K562 (cell line): ENCODE data around the gene AFG1L. TPM values are rescaled to one million over a fixed set of nuclear protein-coding genes. Genes with fewer than 3 reads are reported as not detected.

Source experiments
- ESRRB ChIP-seq: fragments of 250-450 bp; sonication (Bioruptor Pico); IDR thresholded peaks from 2 replicates; pipeline ENCODE4 v1.5.0; 2020; ENCODE audit warnings: mild to moderate bottlenecking, moderate library complexity, borderline replicate concordance
- HCFC1 ChIP-seq: IDR thresholded peaks from 2 replicates; pipeline ENCODE4 v1.6.1; 2012; ENCODE audit warnings: low read depth, low read length, improper control_type of control experiment
- HSF4 ChIP-seq: fragments of 250-450 bp; sonication (Bioruptor Pico); IDR thresholded peaks from 2 replicates; pipeline ENCODE4 v2.1.2; 2022; ENCODE audit warnings: mild to moderate bottlenecking, moderate library complexity, borderline replicate concordance
- POLR2B ChIP-seq: fragments of 450-650 bp; IDR thresholded peaks from 2 replicates; pipeline ENCODE4 v1.6.1; 2018; ENCODE audit warnings: low read depth; ENCODE audit not compliant: partially characterized antibody
- POLR3A ChIP-seq: IDR thresholded peaks from 2 replicates; pipeline ENCODE4 v1.6.1; 2011; ENCODE audit warnings: borderline replicate concordance, mild to moderate bottlenecking, moderate library complexity; ENCODE audit not compliant: insufficient read length, insufficient read depth; ENCODE audit errors: extremely low read depth
- STAT5A ChIP-seq: IDR thresholded peaks from 2 replicates; pipeline ENCODE4 v1.6.1; 2012; ENCODE audit warnings: low read length, inconsistent platforms, borderline replicate concordance
- ZNF165 ChIP-seq: fragments of 250-450 bp; sonication (Bioruptor Pico); IDR thresholded peaks from 2 replicates; pipeline ENCODE4 v1.4.0; 2020; ENCODE audit warnings: borderline replicate concordance
- ZNF311 ChIP-seq: fragments of 250-450 bp; sonication (Bioruptor Pico); IDR thresholded peaks from 2 replicates; pipeline ENCODE4 v1.4.0; 2020; ENCODE audit warnings: mild to moderate bottlenecking, moderate library complexity
- ZNF707 ChIP-seq: fragments of 250-450 bp; sonication (Bioruptor Pico); conservative IDR thresholded peaks from 2 replicates; pipeline ENCODE4 v1.8.0; 2022; ENCODE audit warnings: inconsistent platforms, mild to moderate bottlenecking, moderate library complexity
- polyA plus RNA-seq, 8 experiments: library from polyadenylated mRNA; depleted of rRNA in 4 of 8; stranded (reverse) in 5 of 8; unstranded in 3 of 8; fragments of >200 nt; fragmentation: Nextera tagmentation in 2 of 8; fragmentation: Illumina TruSeq in 1 of 8; extraction: Ambion mirVana in 2 of 8; extraction: Trizol in 1 of 8; gene quantifications; 2 replicates each; pipeline versions ENCODE4 v1.2.1 to v1.2.3, GENCODE V29; 2011 to 2014; ENCODE audit warnings: inconsistent platforms in 1 of 8, missing spikeins in 1 of 8
- total RNA-seq, 7 experiments: library from RNA; depleted of rRNA in 6 of 7; stranded (reverse); fragments of >200 nt in 6 of 7; fragmentation: Illumina TruSeq in 2 of 7; extraction: Trizol in 2 of 7; gene quantifications; 2 replicates each; pipeline versions ENCODE4 v1.2.1 to v1.2.3, GENCODE V29; 2011 to 2021; ENCODE audit warnings: low replicate concordance in 1 of 7
- TF ChIP-seq, protein P1 (sequence below), 2 experiments: fragments of 450-650 bp; formaldehyde crosslinking in 1 of 2; IDR thresholded peaks; 2 replicates each; pipeline versions ENCODE4 v1.4.0 to v1.6.1; 2014 to 2020; ENCODE audit warnings: mild to moderate bottlenecking in 2 of 2, borderline replicate concordance in 1 of 2, low read depth in 1 of 2
- TF ChIP-seq, protein P2 (sequence below), 2 experiments: fragments of 450-650 bp; IDR thresholded peaks; 2 replicates each; pipeline ENCODE4 v1.6.1; 2016
- TF ChIP-seq, protein P3 (sequence below), 2 experiments: fragments of 450-650 bp; IDR thresholded peaks; 2 replicates each; pipeline ENCODE4 v1.6.1; 2018; ENCODE audit warnings: mild to moderate bottlenecking in 2 of 2, low read depth in 1 of 2; ENCODE audit not compliant: partially characterized antibody in 2 of 2

Gene AFG1L
- total and polyA plus RNA-seq, 9 of the 15 experiments (the other 6 are each of a cell fraction or from before 2014, with no cell fraction given) = 2.2 to 15.5 (median 5.8) TPM

DNA sequence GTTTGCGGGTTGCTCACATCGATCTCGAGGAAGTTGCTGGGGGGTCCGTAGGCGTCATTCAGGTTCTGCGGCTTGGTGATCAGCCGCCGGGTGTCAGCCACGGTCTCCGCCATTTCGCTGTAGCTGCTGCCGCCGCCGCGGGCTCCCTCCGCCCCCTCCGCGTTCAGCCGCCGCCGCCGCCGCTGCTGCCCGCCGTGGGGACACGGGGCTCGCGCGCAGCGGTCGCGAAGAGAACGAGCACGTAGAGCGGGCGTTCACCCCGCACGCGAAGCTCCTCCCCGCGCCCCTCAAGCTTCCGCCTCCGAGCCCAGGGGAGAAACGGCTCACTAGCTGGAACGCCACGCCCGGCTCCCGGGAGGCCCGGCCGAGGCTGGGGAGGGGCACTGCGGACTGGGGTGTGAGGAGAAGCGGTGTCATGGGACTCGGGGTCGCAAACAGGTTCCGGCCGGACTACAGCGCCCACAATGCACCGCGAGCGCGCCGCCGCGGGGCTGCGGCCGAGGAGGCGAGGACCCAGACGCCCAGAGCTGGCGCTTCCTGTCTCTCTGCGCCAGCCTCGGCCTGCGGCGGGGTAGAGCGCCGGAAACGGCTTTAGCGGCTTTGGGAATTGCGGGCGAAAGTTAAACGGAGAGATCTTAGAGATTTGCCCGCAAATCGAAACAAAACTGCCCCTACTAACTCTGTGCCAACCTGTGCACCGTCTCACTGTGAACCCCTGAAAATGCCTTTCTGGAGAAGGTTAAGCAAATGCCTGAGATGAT lies 33.9 kb upstream of the AFG1L start, which contains the start of gene SNX3 (continued):
- TF ChIP-seq, protein P1, sequence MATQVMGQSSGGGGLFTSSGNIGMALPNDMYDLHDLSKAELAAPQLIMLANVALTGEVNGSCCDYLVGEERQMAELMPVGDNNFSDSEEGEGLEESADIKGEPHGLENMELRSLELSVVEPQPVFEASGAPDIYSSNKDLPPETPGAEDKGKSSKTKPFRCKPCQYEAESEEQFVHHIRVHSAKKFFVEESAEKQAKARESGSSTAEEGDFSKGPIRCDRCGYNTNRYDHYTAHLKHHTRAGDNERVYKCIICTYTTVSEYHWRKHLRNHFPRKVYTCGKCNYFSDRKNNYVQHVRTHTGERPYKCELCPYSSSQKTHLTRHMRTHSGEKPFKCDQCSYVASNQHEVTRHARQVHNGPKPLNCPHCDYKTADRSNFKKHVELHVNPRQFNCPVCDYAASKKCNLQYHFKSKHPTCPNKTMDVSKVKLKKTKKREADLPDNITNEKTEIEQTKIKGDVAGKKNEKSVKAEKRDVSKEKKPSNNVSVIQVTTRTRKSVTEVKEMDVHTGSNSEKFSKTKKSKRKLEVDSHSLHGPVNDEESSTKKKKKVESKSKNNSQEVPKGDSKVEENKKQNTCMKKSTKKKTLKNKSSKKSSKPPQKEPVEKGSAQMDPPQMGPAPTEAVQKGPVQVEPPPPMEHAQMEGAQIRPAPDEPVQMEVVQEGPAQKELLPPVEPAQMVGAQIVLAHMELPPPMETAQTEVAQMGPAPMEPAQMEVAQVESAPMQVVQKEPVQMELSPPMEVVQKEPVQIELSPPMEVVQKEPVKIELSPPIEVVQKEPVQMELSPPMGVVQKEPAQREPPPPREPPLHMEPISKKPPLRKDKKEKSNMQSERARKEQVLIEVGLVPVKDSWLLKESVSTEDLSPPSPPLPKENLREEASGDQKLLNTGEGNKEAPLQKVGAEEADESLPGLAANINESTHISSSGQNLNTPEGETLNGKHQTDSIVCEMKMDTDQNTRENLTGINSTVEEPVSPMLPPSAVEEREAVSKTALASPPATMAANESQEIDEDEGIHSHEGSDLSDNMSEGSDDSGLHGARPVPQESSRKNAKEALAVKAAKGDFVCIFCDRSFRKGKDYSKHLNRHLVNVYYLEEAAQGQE (IDR thresholded peaks at IDR 0.05; ENCODE audit: borderline replicate concordance) = peak; percentile 85
- TF ChIP-seq, protein P1 (CRISPR knock-in tag; IDR thresholded peaks at IDR 0.05; ENCODE audit: low read depth) = peak; percentile 55; the same call in 1 of the 2 replicates
- TF ChIP-seq ZNF707 (CRISPR knock-in tag) (no peak), ZNF165 (CRISPR knock-in tag) (no peak), ESRRB (CRISPR knock-in tag) (no peak), HSF4 (CRISPR knock-in tag) (no peak), ZNF311 (CRISPR knock-in tag) (no peak), POLR3A (no peak), POLR2B (peak; percentile 80), HCFC1 (peak; percentile 91), STAT5A (no peak; the same call in 1 of the 2 replicates)
- TF ChIP-seq, protein P2, sequence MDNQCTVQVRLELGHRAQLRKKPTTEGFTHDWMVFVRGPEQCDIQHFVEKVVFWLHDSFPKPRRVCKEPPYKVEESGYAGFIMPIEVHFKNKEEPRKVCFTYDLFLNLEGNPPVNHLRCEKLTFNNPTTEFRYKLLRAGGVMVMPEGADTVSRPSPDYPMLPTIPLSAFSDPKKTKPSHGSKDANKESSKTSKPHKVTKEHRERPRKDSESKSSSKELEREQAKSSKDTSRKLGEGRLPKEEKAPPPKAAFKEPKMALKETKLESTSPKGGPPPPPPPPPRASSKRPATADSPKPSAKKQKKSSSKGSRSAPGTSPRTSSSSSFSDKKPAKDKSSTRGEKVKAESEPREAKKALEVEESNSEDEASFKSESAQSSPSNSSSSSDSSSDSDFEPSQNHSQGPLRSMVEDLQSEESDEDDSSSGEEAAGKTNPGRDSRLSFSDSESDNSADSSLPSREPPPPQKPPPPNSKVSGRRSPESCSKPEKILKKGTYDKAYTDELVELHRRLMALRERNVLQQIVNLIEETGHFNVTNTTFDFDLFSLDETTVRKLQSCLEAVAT (IDR thresholded peaks at IDR 0.05) = no peak
- TF ChIP-seq, protein P3, sequence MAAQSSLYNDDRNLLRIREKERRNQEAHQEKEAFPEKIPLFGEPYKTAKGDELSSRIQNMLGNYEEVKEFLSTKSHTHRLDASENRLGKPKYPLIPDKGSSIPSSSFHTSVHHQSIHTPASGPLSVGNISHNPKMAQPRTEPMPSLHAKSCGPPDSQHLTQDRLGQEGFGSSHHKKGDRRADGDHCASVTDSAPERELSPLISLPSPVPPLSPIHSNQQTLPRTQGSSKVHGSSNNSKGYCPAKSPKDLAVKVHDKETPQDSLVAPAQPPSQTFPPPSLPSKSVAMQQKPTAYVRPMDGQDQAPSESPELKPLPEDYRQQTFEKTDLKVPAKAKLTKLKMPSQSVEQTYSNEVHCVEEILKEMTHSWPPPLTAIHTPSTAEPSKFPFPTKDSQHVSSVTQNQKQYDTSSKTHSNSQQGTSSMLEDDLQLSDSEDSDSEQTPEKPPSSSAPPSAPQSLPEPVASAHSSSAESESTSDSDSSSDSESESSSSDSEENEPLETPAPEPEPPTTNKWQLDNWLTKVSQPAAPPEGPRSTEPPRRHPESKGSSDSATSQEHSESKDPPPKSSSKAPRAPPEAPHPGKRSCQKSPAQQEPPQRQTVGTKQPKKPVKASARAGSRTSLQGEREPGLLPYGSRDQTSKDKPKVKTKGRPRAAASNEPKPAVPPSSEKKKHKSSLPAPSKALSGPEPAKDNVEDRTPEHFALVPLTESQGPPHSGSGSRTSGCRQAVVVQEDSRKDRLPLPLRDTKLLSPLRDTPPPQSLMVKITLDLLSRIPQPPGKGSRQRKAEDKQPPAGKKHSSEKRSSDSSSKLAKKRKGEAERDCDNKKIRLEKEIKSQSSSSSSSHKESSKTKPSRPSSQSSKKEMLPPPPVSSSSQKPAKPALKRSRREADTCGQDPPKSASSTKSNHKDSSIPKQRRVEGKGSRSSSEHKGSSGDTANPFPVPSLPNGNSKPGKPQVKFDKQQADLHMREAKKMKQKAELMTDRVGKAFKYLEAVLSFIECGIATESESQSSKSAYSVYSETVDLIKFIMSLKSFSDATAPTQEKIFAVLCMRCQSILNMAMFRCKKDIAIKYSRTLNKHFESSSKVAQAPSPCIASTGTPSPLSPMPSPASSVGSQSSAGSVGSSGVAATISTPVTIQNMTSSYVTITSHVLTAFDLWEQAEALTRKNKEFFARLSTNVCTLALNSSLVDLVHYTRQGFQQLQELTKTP (IDR thresholded peaks at IDR 0.05; ENCODE audit: low read depth in 1 of 2, partially characterized antibody in 2 of 2) = peak in 1 of 2 experiments; percentile 81
